HG03064 (cell line): ENCODE data around the gene ZNF451.
"Not testable (repeated sequence)": the region's sequence is repeated elsewhere in the genome, so short reads cannot be mapped to it uniquely, and the experiment has no call there.

Experiments used
- ATAC-seq: cut with Tn5 transposase; IDR thresholded peaks from one replicate; pipeline ENCODE4 v1.9.1; 2021; ENCODE audit warnings: low read depth; ENCODE audit not compliant: unreplicated experiment

ZNF451 gene, protein sequence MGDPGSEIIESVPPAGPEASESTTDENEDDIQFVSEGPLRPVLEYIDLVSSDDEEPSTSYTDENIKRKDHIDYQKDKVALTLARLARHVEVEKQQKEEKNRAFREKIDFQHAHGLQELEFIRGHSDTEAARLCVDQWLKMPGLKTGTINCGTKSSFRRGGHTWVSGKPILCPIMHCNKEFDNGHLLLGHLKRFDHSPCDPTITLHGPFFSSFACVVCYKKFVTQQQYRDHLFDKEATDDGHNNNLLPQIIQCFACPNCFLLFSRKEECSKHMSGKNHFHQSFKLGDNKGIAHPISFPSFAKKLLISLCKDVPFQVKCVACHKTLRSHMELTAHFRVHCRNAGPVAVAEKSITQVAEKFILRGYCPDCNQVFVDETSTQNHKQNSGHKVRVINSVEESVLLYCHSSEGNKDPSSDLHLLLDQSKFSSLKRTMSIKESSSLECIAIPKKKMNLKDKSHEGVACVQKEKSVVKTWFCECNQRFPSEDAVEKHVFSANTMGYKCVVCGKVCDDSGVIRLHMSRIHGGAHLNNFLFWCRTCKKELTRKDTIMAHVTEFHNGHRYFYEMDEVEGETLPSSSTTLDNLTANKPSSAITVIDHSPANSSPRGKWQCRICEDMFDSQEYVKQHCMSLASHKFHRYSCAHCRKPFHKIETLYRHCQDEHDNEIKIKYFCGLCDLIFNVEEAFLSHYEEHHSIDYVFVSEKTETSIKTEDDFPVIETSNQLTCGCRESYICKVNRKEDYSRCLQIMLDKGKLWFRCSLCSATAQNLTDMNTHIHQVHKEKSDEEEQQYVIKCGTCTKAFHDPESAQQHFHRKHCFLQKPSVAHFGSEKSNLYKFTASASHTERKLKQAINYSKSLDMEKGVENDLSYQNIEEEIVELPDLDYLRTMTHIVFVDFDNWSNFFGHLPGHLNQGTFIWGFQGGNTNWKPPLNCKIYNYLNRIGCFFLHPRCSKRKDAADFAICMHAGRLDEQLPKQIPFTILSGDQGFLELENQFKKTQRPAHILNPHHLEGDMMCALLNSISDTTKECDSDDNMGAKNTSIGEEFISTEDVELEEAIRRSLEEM

DNA sequence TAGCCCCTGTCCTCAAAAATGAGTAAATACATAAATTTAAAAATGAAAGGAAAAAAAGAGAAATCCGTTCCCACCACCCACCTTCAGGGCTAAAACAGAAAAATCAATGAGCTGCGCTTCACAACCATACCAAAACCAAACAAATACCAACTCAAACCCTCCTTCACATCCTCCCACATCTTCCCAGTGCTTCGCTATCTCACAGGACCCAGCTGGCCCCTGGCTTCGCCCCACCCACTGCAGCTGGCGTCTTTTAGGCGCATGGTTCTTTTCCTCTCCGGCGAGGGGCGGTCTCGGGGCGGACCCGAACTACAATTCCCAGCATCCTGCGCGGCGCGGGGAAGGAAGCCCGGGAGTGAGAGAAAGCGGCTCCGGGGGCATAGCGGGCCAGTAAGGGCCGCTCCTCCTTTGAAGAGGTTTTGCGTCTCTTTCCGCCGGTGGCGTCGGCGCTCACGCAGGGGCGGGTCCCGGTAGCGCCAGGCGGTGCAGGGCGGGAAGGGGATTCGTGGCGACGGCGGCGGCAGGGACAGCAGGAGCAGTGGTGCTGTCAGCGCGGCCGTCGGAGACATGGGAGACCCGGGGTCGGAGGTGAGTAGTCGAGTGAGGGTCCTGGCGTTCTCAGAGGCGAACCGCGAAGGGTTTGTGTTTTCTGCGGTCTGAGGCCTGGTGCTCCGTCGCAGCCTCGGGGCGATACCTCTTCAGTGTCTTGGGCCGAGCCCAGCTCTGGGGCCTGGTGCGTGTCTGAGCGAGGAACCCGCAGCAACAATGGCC lies at the start of gene ZNF451:
ZNF451 (plus strand) TSS at position 502 of the 771 bp plus-strand sequence; CDS start at position 568, 66 bp downstream.
- ATAC-seq, result peak; percentile 88

GRCh38 chr6:57044061-57044460 lies 45.9 kb upstream of the ZNF451 start:
- not testable (repeated sequence) for ATAC-seq

DNA sequence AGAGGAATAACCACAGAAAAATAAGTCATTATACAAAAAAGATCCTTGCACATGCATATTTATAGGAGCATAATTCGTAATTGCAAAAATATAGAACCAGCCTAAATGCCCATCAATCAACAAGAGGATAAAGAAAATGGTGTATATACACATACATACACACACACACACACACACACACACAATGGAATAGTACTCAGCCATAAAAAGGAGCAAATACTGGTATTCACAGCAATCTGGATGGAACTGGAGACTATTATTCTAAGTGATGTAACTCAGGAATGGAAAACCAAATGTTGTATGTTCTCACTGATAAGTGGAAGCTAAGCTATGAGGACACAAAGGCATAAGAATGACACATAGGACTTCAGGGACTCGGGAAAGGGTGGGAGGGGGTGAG lies 45.4 kb upstream of the ZNF451 start:
- ATAC-seq, result no peak

- ATAC-seq, result peak; percentile 91
Observed at GRCh38 chr6:57046332-57047256, 43.4 kb upstream of the ZNF451 start, which contains the start of gene KIAA1586. KIAA1586 (plus strand) TSS chr6:57046693; CDS start chr6:57046756, 63 bp downstream.

- peak; percentile 24 for ATAC-seq
Observed at GRCh38 chr6:57047257-57047585, 42.8 kb upstream of the ZNF451 start.

DNA sequence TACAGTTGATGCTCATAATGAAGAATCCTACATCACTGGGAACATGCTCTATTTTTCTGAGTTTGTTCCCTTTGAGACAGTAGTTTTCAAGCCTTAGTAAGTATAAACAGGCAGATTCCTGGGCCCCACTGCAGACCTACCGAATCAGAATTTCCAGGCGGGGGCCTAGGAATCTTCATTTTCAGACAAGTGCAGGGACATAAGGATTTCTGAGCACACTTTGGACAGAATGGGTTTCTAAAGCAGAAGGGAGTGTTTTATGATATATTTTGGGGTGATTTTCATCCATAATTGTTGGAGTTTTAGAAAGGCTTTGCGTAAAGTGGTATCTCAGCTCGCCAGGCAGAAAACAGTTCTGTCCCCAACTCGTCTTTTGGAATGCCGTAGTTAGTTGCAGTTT lies 42.1 kb upstream of the ZNF451 start:
- not testable (repeated sequence) for ATAC-seq

DNA sequence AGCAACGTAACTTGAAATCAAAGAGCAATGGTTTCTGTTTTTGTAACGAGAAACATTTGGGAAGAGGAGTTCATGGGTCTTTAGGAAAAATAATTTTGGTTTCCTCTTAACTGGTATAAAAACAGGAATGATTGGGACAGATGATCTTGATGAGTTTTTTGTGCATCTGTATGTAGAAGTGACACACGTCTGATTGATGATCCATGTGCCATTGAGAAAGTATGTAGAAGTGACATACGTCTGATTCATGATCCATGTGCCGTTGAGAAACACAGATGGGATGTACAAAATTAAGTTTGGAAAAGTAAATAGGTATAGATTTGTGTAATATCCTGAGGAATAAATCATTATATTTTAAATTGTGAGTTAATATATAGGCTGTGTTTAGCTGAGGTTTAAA lies 41.4 kb upstream of the ZNF451 start:
- no peak for ATAC-seq

DNA sequence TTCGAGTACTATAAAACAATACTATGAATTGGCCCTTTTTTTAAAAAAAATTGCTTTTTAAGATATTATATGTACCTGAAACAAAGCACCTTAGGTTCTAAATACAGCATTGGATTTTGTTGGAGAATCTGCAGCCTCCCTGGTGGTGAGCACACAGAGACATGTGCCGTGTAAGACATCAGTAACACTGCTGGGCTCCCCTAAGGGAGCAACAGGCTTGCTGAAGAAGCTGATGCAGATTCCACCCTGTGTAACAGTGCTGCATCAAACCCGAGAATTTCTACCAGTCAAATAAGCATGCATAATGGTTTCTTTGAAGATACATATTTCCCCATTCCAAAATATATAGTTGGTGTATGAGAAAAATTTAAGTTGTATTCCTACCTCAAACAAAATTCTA lies 26.1 kb upstream of the ZNF451 start:
- no peak for ATAC-seq

GRCh38 chr6:57064809-57065208 lies 25.2 kb upstream of the ZNF451 start:
- no peak for ATAC-seq

DNA sequence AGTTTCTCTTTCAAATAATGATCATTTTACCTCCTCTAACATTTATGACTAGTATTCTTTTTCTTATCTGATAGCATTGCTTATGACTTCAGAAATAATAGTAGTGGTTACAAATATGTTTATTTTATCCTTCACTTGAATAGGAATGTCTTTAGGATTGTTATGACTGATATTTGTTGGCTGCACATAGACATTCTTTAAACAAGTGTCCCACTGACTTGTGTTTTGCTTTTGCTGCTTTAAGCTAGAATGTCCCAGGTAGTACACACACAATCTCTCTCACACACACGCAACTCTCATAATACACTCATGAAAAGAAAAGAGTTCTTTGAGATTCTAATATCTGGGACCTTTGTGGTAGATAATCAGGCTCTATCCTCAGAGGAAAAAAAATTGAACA lies 21.9 kb upstream of the ZNF451 start:
- ATAC-seq, result no peak

DNA sequence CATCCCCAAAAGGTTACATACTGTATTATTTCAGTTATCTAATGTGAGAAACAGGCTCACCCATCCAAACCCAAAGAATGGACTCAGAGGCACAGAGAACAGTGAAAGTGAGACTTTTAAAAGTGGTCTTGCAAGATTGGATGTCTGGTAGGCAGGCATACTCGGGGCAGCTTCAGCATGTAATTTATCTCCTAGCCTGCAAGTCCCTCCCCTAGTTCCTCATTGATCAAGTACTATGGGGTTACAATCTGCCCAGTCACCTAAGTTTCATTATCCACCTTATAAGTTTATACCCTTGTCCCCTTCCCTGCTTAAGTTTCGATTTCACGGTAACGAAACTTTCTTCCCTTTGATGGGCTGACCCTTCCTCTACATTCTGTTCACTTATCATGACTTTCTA lies 20.8 kb upstream of the ZNF451 start:
- ATAC-seq, result no peak

GRCh38 chr6:57069920-57070331 lies 20.1 kb upstream of the ZNF451 start:
- ATAC-seq, result no peak

DNA sequence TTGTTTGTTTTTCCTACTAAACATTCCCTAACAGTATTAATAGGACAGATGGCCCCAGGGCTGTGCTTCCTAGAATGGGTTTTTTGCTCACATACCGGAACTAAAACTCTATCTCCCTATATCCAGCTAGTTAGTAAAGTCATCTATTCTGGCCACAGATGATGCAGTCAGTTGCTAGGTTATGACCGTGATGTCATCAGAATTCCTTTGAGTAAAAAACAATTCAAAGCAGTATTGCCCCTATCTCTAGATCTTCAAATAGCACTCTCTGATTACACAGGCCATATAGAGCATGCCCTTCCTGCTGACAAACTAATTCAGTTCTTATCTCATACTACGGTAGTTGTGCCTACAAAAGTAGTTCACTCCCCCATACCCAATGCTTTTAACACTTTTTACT lies 17.9 kb upstream of the ZNF451 start:
- ATAC-seq, result no peak

DNA sequence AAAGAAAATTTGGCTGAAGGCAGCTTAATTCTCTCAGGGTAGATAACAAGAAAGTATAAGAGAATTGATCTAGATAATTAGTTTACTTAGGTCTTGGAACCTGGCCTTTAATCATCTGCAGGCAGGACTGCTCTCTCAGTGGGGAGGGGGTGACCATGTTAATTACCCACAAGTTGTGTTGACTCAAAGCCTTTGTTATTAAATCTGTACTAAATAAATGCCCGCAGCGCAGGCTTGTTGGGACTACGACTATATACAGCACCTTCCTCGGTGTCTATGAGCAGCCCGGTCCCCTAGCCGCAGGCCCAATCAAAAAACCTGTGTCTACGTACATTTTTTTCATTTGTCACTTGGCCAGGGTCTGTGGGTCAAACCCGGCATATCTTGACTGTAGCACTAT lies 15.6 kb upstream of the ZNF451 start:
- no peak for ATAC-seq

- no peak for ATAC-seq
Observed at GRCh38 chr6:57075092-57075491, 14.9 kb upstream of the ZNF451 start.

GRCh38 chr6:57078531-57079207 lies 11.3 kb upstream of the ZNF451 start:
- no peak for ATAC-seq

DNA sequence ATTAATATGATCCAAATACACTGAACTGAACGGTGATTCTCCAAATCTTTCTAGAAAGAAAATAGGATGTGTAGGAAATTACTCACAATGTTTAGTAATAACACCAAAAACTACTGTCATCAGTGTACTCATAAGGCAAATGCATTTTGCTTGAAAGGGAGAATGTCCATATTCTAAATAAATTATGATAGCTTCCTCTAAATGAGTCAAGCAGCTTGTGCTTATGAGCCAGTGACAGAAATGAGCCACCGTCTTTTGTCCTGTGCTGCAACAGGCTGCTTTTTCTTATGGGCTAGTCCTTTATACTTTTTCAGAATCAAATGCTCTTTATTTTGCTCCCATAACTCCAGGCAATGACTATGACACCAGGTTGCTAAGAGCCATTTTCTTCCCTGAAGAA lies 4.5 kb upstream of the ZNF451 start:
- ATAC-seq, result no peak

DNA sequence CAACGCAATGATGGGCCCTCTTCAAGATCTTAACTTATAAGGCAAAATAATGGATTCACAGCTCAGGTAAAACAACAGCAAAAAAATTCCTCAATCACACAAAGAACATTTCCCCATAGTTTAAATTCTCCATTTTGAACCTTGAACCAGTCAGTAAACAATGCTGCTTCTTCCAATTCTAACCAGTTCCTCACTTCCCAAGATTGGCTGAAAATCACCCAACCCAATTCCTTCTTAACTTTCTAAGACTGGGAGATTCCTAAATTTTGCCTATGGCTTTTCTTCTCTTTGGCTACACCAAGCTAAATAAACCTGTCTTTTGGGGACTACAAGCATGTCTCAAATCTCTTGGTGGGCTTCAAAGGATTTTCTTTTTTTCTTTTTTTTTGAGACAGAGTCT lies 3.1 kb upstream of the ZNF451 start:
- ATAC-seq, result no peak

GRCh38 chr6:57087916-57088315 lies 2.1 kb upstream of the ZNF451 start:
- ATAC-seq, result no peak
